Measurements from ENCODE around the gene MVD. TPM values are rescaled to one million over a fixed set of nuclear protein-coding genes. Genes with fewer than 3 reads are reported as not detected.

Gene MVD
- total and polyA plus RNA-seq, 2 of the 13 experiments (the other 11 are each of a cell fraction or from before 2014, with no cell fraction given) = 28.1 to 187 TPM

GRCh38 chr16:88695753-88696152, 32.9 kb upstream of the MVD start:
- intact Hi-C loops (cut with micrococcal nuclease; ENCODE audit: unreplicated experiment) = no loop called here
- H3K9ac ChIP-seq (ENCODE audit: insufficient read depth, low read depth, low read length) = no peak overlapping the region
- in situ Hi-C loops (cut with HindIII; ENCODE audit: extremely low pct_ligation_motif_present, low pct_unique_long_range_greater_than_20kb) = no loop called here
- ChIA-PET CTCF (ENCODE audit: low intra/inter-chr PET ratio, low total read pairs) (no interaction called here), POLR2A (no interaction called here)
- H3K4me3 ChIP-seq (replicated peaks in 1 of 3; ENCODE audit: insufficient read depth in 1 of 3, low read depth in 2 of 3, low read length in 3 of 3) = no peak overlapping the region
- DNase-seq (ENCODE audit: low spot score) = no peak
- peaks cover 21% of the 10 kb centered on the region for H3K4me1 ChIP-seq (ENCODE audit: insufficient read depth, low read length)
- H2AFZ ChIP-seq (ENCODE audit: low read length) = no peak overlapping the region
- H3K27me3 ChIP-seq (ENCODE audit: control insufficient read depth in 1 of 2, insufficient read depth in 2 of 2, low read length in 2 of 2) = peaks cover 27 to 38% of the 10 kb centered on the region in 2 experiments
- TF ChIP-seq ZNF354B (CRISPR knock-in tag; IDR thresholded peaks at IDR 0.05) (no peak), JUN (CRISPR knock-in tag; IDR thresholded peaks at IDR 0.05) (no peak), TEF (CRISPR knock-in tag; IDR thresholded peaks at IDR 0.05) (no peak), ZNF784 (CRISPR knock-in tag; IDR thresholded peaks at IDR 0.05; ENCODE audit: borderline replicate concordance) (no peak), REL (CRISPR knock-in tag; conservative IDR thresholded peaks at IDR 0.05) (no peak), KLF16 (CRISPR knock-in tag; IDR thresholded peaks at IDR 0.05) (no peak), SMC3 (IDR thresholded peaks at IDR 0.05; ENCODE audit: low read length) (no peak), GABPB1 (CRISPR knock-in tag; IDR thresholded peaks at IDR 0.05) (no peak), ZNF160 (CRISPR knock-in tag; IDR thresholded peaks at IDR 0.05) (no peak), ZSCAN29 (CRISPR knock-in tag; conservative IDR thresholded peaks at IDR 0.05) (no peak), ZNF883 (CRISPR knock-in tag; IDR thresholded peaks at IDR 0.05; ENCODE audit: not compliant biosample characterization) (no peak), DRAP1 (CRISPR knock-in tag; IDR thresholded peaks at IDR 0.05) (no peak), ZKSCAN8 (CRISPR knock-in tag; IDR thresholded peaks at IDR 0.05; ENCODE audit: borderline replicate concordance) (no peak), ZNF232 (CRISPR knock-in tag; IDR thresholded peaks at IDR 0.05; ENCODE audit: borderline replicate concordance) (no peak), NCOA2 (CRISPR knock-in tag; IDR thresholded peaks at IDR 0.05) (no peak), ZFYVE20 (CRISPR knock-in tag; IDR thresholded peaks at IDR 0.05; ENCODE audit: borderline replicate concordance, low read depth) (no peak), SP4 (CRISPR knock-in tag; IDR thresholded peaks at IDR 0.05) (no peak), ZBTB14 (CRISPR knock-in tag; IDR thresholded peaks at IDR 0.05) (no peak)
- TF ChIP-seq, protein P1, sequence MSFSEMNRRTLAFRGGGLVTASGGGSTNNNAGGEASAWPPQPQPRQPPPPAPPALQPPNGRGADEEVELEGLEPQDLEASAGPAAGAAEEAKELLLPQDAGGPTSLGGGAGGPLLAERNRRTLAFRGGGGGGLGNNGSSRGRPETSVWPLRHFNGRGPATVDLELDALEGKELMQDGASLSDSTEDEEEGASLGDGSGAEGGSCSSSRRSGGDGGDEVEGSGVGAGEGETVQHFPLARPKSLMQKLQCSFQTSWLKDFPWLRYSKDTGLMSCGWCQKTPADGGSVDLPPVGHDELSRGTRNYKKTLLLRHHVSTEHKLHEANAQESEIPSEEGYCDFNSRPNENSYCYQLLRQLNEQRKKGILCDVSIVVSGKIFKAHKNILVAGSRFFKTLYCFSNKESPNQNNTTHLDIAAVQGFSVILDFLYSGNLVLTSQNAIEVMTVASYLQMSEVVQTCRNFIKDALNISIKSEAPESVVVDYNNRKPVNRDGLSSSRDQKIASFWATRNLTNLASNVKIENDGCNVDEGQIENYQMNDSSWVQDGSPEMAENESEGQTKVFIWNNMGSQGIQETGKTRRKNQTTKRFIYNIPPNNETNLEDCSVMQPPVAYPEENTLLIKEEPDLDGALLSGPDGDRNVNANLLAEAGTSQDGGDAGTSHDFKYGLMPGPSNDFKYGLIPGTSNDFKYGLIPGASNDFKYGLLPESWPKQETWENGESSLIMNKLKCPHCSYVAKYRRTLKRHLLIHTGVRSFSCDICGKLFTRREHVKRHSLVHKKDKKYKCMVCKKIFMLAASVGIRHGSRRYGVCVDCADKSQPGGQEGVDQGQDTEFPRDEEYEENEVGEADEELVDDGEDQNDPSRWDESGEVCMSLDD (CRISPR knock-in tag; IDR thresholded peaks at IDR 0.05; ENCODE audit: borderline replicate concordance) = no peak
- WGBS (ENCODE audit: low lambda C conversion rate) = 95% methylated on average over 7 of the region's 7 CpGs
- FAIRE-seq = no peak
- no peak overlapping the region for H3K4me2 ChIP-seq (ENCODE audit: low read depth, low read length)
- no peaks in the 10 kb centered on the region for H3K79me2 ChIP-seq (ENCODE audit: insufficient read depth, low read length)
- no peaks in the 10 kb centered on the region for H4K20me1 ChIP-seq (ENCODE audit: insufficient read depth, low read length)
- H3K9me3 ChIP-seq (ENCODE audit: low read length) = no peaks in the 10 kb centered on the region
- BruUV-seq (replicated peaks) = no TSS peak
- H3K36me3 ChIP-seq (replicated peaks in 1 of 2; ENCODE audit: control insufficient read depth in 1 of 2, insufficient read depth in 2 of 2, low read length in 2 of 2) = peaks cover 11 to 12% of the 10 kb centered on the region in 2 experiments; a peak in 4 of 5 replicates
- H3K27ac ChIP-seq (ENCODE audit: extremely low read length, insufficient read depth, low read length) = no peak overlapping the region
- no peak for ATAC-seq

Data from HepG2 (cell line).